Dermis lymphatic vessel endothelial cell (primary cell): ENCODE measurements around the gene PROKR2. TPM values are rescaled to one million over a fixed set of nuclear protein-coding genes. Genes with fewer than 3 reads are reported as not detected.

Source experiments
- total RNA-seq: library from RNA; depleted of rRNA; stranded (reverse); fragments of >200 nt; gene quantifications from 2 replicates; pipeline ENCODE4 v1.2.1, GENCODE V29; 2014

Gene PROKR2
- total RNA-seq, result not detected in 2 replicates

GRCh38 chr20:5316188-5317158 is at the start of gene PROKR2:
PROKR2 (minus strand) TSS chr20:5316954; CDS start chr20:5314369, 2,585 bp downstream.

Other genes starting within 250 kb of the PROKR2 start
- 82.7 and 83.5 TPM in 2 replicates for gene TMEM230, start 203.9 kb downstream of the PROKR2 start, total RNA-seq
- gene PCNA, start 197.0 kb downstream of the PROKR2 start, total RNA-seq, result 53.1 and 64.5 TPM in 2 replicates
- gene CDS2, start 189.9 kb downstream of the PROKR2 start, total RNA-seq, result 108 and 109 TPM in 2 replicates